Mucosa of stomach (tissue), 1 donor: ENCODE data around the gene ZNF142.

ENCODE experiments used
- H3K27me3 ChIP-seq: one replicate; pipeline ENCODE4 v1.7.0; 2013; ENCODE audit warnings: mild to moderate bottlenecking, low read length; ENCODE audit not compliant: control insufficient read depth, insufficient read depth
- H3K36me3 ChIP-seq: one replicate; pipeline ENCODE4 v1.7.0; 2013; ENCODE audit warnings: low read length; ENCODE audit not compliant: control insufficient read depth, insufficient read depth
- H3K4me1 ChIP-seq: one replicate; pipeline ENCODE4 v1.7.0; 2013; ENCODE audit warnings: mild to moderate bottlenecking, low read length; ENCODE audit not compliant: control insufficient read depth, insufficient read depth
- H3K4me3 ChIP-seq: one replicate; pipeline ENCODE4 v1.7.0; 2013; ENCODE audit warnings: low read length
- H3K9ac ChIP-seq: one replicate; pipeline ENCODE4 v1.7.0; 2013; ENCODE audit warnings: mild to moderate bottlenecking, low read length, moderate library complexity
- H3K9me3 ChIP-seq: one replicate; pipeline ENCODE4 v1.7.0; 2013; ENCODE audit warnings: mild to moderate bottlenecking, low read length, moderate library complexity; ENCODE audit not compliant: control insufficient read depth
- donor health status: Pancreatic carcinoma.

Gene ZNF142

GRCh38 chr2:218671097-218671653, 11.8 kb upstream of the ZNF142 start:
- H3K4me1 ChIP-seq, result peaks cover 3% of the 10 kb centered on the region
- no peaks in the 10 kb centered on the region for H3K27me3 ChIP-seq
- H3K4me3 ChIP-seq, result peak overlapping the region; percentile 86
- no peaks in the 10 kb centered on the region for H3K9me3 ChIP-seq
- H3K36me3 ChIP-seq, result peaks cover 3% of the 10 kb centered on the region
- H3K9ac ChIP-seq, result peak overlapping the region; percentile 67

- Histone ChIP-seq H3K4me3 (no peak overlapping the region), H3K36me3 (peaks cover 16% of the 10 kb centered on the region)
Observed at GRCh38 chr2:218664653-218665052, 5.2 kb upstream of the ZNF142 start.

DNA sequence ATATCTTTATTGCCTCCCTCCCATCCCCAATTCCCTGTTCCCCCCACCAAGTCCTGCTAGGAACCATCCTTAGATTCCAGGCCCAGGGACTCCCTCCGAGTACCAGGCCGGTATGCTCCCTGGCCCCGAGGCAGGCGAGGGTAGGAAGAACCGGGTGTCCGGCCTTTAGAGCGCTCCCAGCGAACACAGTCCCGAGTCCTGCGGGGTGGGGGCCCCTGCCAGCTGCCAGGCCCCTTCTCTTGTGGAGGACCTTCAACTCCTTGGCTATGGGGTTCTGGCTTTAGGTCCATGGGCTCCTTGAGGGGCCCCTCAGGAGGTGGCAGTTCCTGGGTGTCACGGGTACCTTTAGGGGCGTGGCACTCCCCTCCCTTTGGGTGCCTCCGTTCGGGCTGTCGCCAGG, 4.5 kb upstream of the ZNF142 start:
- Histone ChIP-seq H3K9me3 (no peaks in the 10 kb centered on the region), H3K9ac (no peak overlapping the region), H3K36me3 (peaks cover 16% of the 10 kb centered on the region)

More at GRCh38 chr2:218664653-218665052, 5.2 kb upstream of the ZNF142 start:
- Histone ChIP-seq H3K9me3 (no peaks in the 10 kb centered on the region), H3K9ac (no peak overlapping the region), H3K27me3 (no peaks in the 10 kb centered on the region), H3K4me1 (no peaks in the 10 kb centered on the region)

GRCh38 chr2:218662827-218663226, 3.4 kb upstream of the ZNF142 start:
- no peaks in the 10 kb centered on the region for H3K9me3 ChIP-seq
- no peaks in the 10 kb centered on the region for H3K4me1 ChIP-seq
- no peak overlapping the region for H3K4me3 ChIP-seq
- H3K27me3 ChIP-seq, result no peaks in the 10 kb centered on the region
- peaks cover 12% of the 10 kb centered on the region for H3K36me3 ChIP-seq
- H3K9ac ChIP-seq, result no peak overlapping the region

More for the DNA sequence above, 4.5 kb upstream of the ZNF142 start:
- H3K27me3 ChIP-seq, result no peaks in the 10 kb centered on the region
- no peaks in the 10 kb centered on the region for H3K4me1 ChIP-seq
- H3K4me3 ChIP-seq, result no peak overlapping the region

DNA sequence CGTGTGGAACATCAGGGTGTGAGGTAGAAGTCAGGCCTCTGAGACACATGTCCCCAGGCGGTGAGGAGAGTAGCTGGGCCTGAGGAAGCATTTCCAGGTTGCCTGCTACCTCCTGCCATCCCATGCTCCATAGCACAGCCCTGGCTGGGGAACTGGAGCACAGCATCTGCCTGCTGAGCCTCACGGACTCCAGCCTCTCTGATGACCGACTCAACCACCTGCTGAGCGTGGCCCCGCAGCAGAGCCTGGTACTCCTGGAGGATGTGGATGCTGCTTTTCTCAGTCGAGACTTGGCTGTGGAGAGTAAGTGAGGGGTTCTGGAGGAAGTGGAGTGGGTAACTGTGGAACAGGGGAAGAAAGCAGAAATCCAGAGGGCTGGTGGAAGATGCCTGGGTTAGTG, 3.0 kb upstream of the ZNF142 start:
- no peak overlapping the region for H3K9ac ChIP-seq
- H3K4me1 ChIP-seq, result no peaks in the 10 kb centered on the region
- H3K27me3 ChIP-seq, result no peaks in the 10 kb centered on the region
- H3K9me3 ChIP-seq, result no peaks in the 10 kb centered on the region
- peaks cover 12% of the 10 kb centered on the region for H3K36me3 ChIP-seq
- no peak overlapping the region for H3K4me3 ChIP-seq

DNA sequence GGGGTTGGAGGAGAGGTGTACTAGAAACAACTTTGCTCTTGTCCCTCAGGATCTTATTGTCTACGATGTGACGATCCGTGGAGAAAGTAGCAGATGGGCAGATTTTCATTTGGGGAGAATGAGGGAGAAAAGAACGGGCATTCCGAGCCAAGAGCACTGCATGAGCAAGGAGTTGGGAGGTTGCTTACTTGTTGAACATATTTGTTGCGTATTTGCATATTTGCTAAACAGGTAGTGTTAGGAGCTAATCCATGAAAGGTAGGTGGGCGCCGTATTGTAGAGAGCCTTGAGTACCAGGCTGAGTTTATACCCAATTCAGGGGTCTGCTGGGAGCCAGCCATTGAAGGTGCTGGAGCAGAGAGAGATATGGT, 550 bp upstream of the ZNF142 start:
- H3K36me3 ChIP-seq, result peaks cover 12% of the 10 kb centered on the region
- peak overlapping the region; percentile 61 for H3K4me3 ChIP-seq
- H3K4me1 ChIP-seq, result no peaks in the 10 kb centered on the region
- no peaks in the 10 kb centered on the region for H3K27me3 ChIP-seq
- no peaks in the 10 kb centered on the region for H3K9me3 ChIP-seq
- peak overlapping the region; percentile 74 for H3K9ac ChIP-seq

- Histone ChIP-seq H3K36me3 (peaks cover 5% of the 10 kb centered on the region), H3K4me3 (peak overlapping the region; percentile 61), H3K27me3 (no peaks in the 10 kb centered on the region), H3K9me3 (no peaks in the 10 kb centered on the region), H3K9ac (peak overlapping the region; percentile 74), H3K4me1 (no peaks in the 10 kb centered on the region)
Observed at GRCh38 chr2:218658671-218659257, 659 bp downstream of the ZNF142 start.

DNA sequence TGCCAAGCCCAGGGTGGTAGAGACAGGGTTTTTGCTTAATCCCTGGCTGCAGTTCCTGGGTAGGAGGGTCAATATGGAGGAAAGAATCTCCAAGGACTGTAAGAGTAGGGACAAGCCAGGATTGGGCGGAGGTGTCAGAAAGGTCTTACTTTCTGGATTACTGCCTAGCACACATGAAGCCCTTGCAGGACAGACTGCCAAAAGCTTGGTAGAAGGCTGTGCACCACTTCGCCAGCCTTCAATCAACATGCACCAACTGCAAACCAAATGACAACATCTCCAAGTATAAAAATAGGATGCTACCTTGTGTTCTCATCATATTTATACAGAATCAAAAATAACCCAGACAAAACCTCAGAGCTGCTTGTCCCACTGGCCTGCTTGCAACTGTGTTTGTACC, 3.7 kb downstream of the ZNF142 start:
- Histone ChIP-seq H3K4me1 (no peaks in the 10 kb centered on the region), H3K9me3 (no peaks in the 10 kb centered on the region), H3K9ac (no peak overlapping the region), H3K27me3 (no peaks in the 10 kb centered on the region), H3K36me3 (no peaks in the 10 kb centered on the region), H3K4me3 (no peak overlapping the region)

- no peaks in the 10 kb centered on the region for H3K4me1 ChIP-seq
- peaks cover 18% of the 10 kb centered on the region for H3K36me3 ChIP-seq
- H3K9me3 ChIP-seq, result no peaks in the 10 kb centered on the region
- no peak overlapping the region for H3K9ac ChIP-seq
- no peak overlapping the region for H3K4me3 ChIP-seq
- no peaks in the 10 kb centered on the region for H3K27me3 ChIP-seq
Observed at GRCh38 chr2:218648787-218649100, 10.7 kb downstream of the ZNF142 start.

DNA sequence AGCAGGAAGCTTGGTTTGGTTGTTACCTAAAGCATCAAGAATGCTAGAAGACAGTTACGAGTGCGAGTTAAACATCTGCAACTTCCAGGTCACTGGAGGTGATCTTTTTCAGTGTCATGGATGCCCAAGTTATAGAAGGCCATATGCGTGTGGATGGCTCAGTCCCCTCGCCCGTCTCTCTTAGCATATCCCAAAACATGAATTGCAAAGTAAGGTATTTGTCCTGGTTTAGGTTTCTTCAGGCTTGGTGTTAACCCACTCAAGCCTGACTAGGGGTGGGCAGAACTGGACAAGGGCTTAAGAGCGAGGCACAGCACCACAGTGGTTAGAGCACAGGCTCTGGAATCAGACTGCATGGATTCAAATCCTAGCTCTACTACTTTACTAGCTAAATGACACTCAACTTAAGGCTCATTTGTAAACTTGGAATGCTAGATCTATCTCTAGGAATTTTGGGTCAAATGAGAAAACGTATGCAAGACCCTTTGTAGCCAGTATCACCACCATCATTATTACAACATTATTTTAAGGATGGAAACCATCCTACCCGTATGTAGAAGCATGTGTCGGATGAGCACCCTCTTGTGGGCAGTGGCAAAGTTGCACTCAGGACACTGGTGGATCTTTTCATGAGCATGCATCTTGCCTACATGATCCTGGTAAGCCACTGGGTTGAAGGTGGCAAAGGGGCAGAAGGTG, 11.2 kb downstream of the ZNF142 start:
- H3K36me3 ChIP-seq, result peaks cover 18% of the 10 kb centered on the region
- H3K4me1 ChIP-seq, result no peaks in the 10 kb centered on the region
- no peak overlapping the region for H3K9ac ChIP-seq
- no peaks in the 10 kb centered on the region for H3K27me3 ChIP-seq
- H3K4me3 ChIP-seq, result no peak overlapping the region
- H3K9me3 ChIP-seq, result no peaks in the 10 kb centered on the region

DNA sequence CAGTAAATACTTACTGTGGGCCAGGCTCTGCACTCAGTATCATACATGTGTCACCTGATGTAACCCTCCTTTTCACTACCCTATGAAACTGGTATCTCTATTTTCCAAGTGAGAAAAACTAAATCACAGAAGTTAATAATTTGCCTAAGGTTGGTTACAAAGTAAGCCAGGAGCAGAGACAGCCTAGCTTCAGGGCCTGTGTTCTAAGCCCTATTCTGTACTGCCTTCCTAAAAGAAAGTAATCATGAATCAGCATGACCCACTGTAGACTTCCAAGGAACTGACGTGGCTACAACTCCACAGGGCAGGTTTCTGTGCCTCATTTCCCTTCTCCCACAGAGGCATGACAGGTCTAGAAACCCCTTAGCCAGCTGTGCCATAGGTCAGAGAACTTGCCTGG, 14.3 kb downstream of the ZNF142 start:
- no peaks in the 10 kb centered on the region for H3K9me3 ChIP-seq
- H3K9ac ChIP-seq, result peak overlapping the region; percentile 26
- no peaks in the 10 kb centered on the region for H3K4me1 ChIP-seq
- H3K36me3 ChIP-seq, result peaks cover 18% of the 10 kb centered on the region
- H3K4me3 ChIP-seq, result no peak overlapping the region
- no peaks in the 10 kb centered on the region for H3K27me3 ChIP-seq

- H3K9ac ChIP-seq, result no peak overlapping the region
- H3K4me3 ChIP-seq, result no peak overlapping the region
- no peaks in the 10 kb centered on the region for H3K9me3 ChIP-seq
- no peaks in the 10 kb centered on the region for H3K4me1 ChIP-seq
- no peaks in the 10 kb centered on the region for H3K27me3 ChIP-seq
- peaks cover 18% of the 10 kb centered on the region for H3K36me3 ChIP-seq
Observed at GRCh38 chr2:218644721-218645120, 14.7 kb downstream of the ZNF142 start.
